Thoracic aorta (tissue), 2 donors: ENCODE data around the gene PPIL6. TPM values are rescaled to one million over a fixed set of nuclear protein-coding genes. Genes with fewer than 3 reads are reported as not detected.

Source experiments
- ATAC-seq: fragments of 150-250 bp; one replicate; pipeline ENCODE4 v1.8.0; 2017; ENCODE audit warnings: low read depth; ENCODE audit not compliant: insufficient number of reproducible peaks, low FRiP score
- DNase-seq: peaks from one replicate; pipeline ENCODE4 v3.0.0-alpha.2; 2020; ENCODE audit warnings: low spot score
- H3K27ac ChIP-seq, 2 donors: fragments of 200-600 bp; sonication (generic); 1 replicate in 1 of 2; 2 replicates in 1 of 2; pipeline ENCODE4 v1.5.1; 2016; ENCODE audit warnings: mild to moderate bottlenecking in 2 of 2, moderate library complexity in 2 of 2
- H3K27me3 ChIP-seq: fragments of 200-600 bp; sonication (generic); replicated peaks from 2 replicates; pipeline ENCODE4 v1.6.0; 2016; ENCODE audit warnings: mild to moderate bottlenecking; ENCODE audit not compliant: insufficient read depth
- H3K36me3 ChIP-seq: fragments of 200-600 bp; sonication (generic); one replicate; pipeline ENCODE4 v1.5.1; 2016
- H3K4me1 ChIP-seq, 2 donors: fragments of 200-600 bp; sonication (generic); 1 replicate in 1 of 2; 2 replicates in 1 of 2; pipeline versions ENCODE4 v1.5.1 to v1.6.0; 2016; ENCODE audit warnings: low read depth in 2 of 2, mild to moderate bottlenecking in 1 of 2; ENCODE audit not compliant: control insufficient read depth in 1 of 2
- H3K4me3 ChIP-seq: fragments of 200-600 bp; sonication (generic); 2 replicates; pipeline ENCODE4 v1.5.1; 2016; ENCODE audit warnings: mild to moderate bottlenecking
- H3K9me3 ChIP-seq: fragments of 200-600 bp; sonication (generic); 2 replicates; pipeline ENCODE4 v1.5.1; 2016
- CTCF ChIP-seq: fragments of 200-600 bp; sonication (generic); IDR thresholded peaks from one replicate; pipeline ENCODE4 v1.5.1; 2019; ENCODE audit warnings: antibody characterized with exemption
- total RNA-seq, 2 donors: library from RNA; depleted of rRNA; stranded (reverse); fragments of >200 nt; gene quantifications; one replicate each; pipeline versions ENCODE4 v1.1.0 to v1.2.3, GENCODE V29; 2016

The PPIL6 gene
- total RNA-seq, 2 donors from 2014 or later, result 2.2 to 5.8 TPM

GRCh38 chr6:109434456-109434855, 6.0 kb downstream of the PPIL6 start:
- H3K4me1 ChIP-seq, result peaks cover 0 to 9% of the 10 kb centered on the region in 2 donors
- H3K9me3 ChIP-seq, result no peaks in the 10 kb centered on the region
- no peak overlapping the region for H3K27ac ChIP-seq
- DNase-seq, result no peak
- no peak overlapping the region for H3K4me3 ChIP-seq
- H3K36me3 ChIP-seq, result no peaks in the 10 kb centered on the region
- no peak for ATAC-seq
- H3K27me3 ChIP-seq, result no peaks in the 10 kb centered on the region
- TF ChIP-seq CTCF, result no peak

- TF ChIP-seq CTCF, result no peak
- no peak for ATAC-seq
- no peak for DNase-seq
- Histone ChIP-seq H3K27me3 (no peaks in the 10 kb centered on the region), H3K27ac (no peak overlapping the region), H3K4me3 (no peak overlapping the region), H3K9me3 (no peaks in the 10 kb centered on the region), H3K4me1 (peaks cover 0 to 9% of the 10 kb centered on the region in 2 donors), H3K36me3 (no peaks in the 10 kb centered on the region)
These were observed 10.9 kb downstream of the PPIL6 start for GRCh38 chr6:109429496-109429895.

GRCh38 chr6:109428889-109429477, 11.4 kb downstream of the PPIL6 start:
- Histone ChIP-seq H3K27ac (no peak overlapping the region), H3K4me3 (no peak overlapping the region)
- no peak for TF ChIP-seq CTCF

GRCh38 chr6:109424946-109425345, 15.5 kb downstream of the PPIL6 start:
- ATAC-seq (no peak), DNase-seq (no peak)
- H3K27ac ChIP-seq, result no peak overlapping the region
- H3K9me3 ChIP-seq, result no peaks in the 10 kb centered on the region
- no peak for TF ChIP-seq CTCF
- no peaks in the 10 kb centered on the region for H3K36me3 ChIP-seq
- H3K4me3 ChIP-seq, result no peak overlapping the region
- peaks cover 0 to 9% of the 10 kb centered on the region in 2 donors for H3K4me1 ChIP-seq
- no peaks in the 10 kb centered on the region for H3K27me3 ChIP-seq

More at GRCh38 chr6:109428889-109429477, 11.4 kb downstream of the PPIL6 start:
- H3K36me3 ChIP-seq, result no peaks in the 10 kb centered on the region
- H3K4me1 ChIP-seq, result peaks cover 0 to 9% of the 10 kb centered on the region in 2 donors
- no peaks in the 10 kb centered on the region for H3K27me3 ChIP-seq
- ATAC-seq (no peak), DNase-seq (no peak)
- H3K9me3 ChIP-seq, result no peaks in the 10 kb centered on the region

GRCh38 chr6:109421184-109421583, 19.2 kb downstream of the PPIL6 start:
- no peaks in the 10 kb centered on the region for H3K27me3 ChIP-seq
- TF ChIP-seq CTCF, result no peak
- no peak for ATAC-seq
- no peaks in the 10 kb centered on the region for H3K4me1 ChIP-seq
- no peak overlapping the region for H3K27ac ChIP-seq
- no peaks in the 10 kb centered on the region for H3K36me3 ChIP-seq
- no peak overlapping the region for H3K4me3 ChIP-seq
- no peak for DNase-seq
- H3K9me3 ChIP-seq, result no peaks in the 10 kb centered on the region
